ENCODE measurements around the gene DNAAF5. TPM values are rescaled to one million over a fixed set of nuclear protein-coding genes. Genes with fewer than 3 reads are reported as not detected.

Gene DNAAF5
- total and polyA plus RNA-seq, 4 donors = 4.1 to 16.8 (median 14.5) TPM

DNA sequence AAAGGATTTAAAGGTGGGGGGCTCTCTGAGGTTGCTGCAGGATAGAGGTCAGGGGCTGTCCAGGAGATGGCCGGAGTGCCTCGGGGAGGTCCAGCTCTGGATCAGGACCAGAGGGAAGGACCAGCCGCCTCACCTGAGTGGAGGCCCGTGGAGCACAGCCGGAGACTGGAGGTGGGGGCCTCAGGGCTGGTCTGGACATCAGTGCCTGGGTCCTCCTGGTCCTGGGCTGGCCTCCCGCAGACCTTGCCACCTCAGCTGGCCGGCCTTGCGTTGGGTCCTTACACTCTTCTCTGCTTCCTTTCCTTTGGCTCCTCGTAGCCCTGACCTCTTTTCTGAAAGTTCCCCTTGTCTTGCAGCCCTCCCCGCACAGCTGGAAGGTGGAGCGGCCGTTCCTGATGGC, 107.8 kb downstream of the DNAAF5 start:
- ATAC-seq (ENCODE audit: low FRiP score) (no peak), DNase-seq (no peak)
- Histone ChIP-seq H3K27me3 (ENCODE audit: control insufficient read depth in 1 of 2, insufficient read depth in 2 of 2, low read length in 1 of 2) (no peaks in the 10 kb centered on the region), H3K36me3 (ENCODE audit: control insufficient read depth in 1 of 2, insufficient read depth in 2 of 2, low read length in 1 of 2) (no peaks in the 10 kb centered on the region), H3K27ac (ENCODE audit: low read depth in 1 of 2, low read length in 2 of 2) (peak overlapping the region; percentile 45 to 95), H3K9me3 (ENCODE audit: control insufficient read depth, low read length) (no peaks in the 10 kb centered on the region), H3K4me3 (ENCODE audit: low read length in 2 of 2) (no peak overlapping the region), H3K4me1 (ENCODE audit: control insufficient read depth in 1 of 2, insufficient read depth in 2 of 2, low read length in 2 of 2) (peaks cover 0 to 4% of the 10 kb centered on the region in 2 donors)
- intact Hi-C loops (cut with DNase I) = loop anchor here in 1 of 2 donors (5.0 kb wide), 1 partner anchor 33 kb away; no protein-coding TSS in a partner anchor
- WGBS, 2 donors = 74% methylated on average over 12 of the region's 12 CpGs

DNA sequence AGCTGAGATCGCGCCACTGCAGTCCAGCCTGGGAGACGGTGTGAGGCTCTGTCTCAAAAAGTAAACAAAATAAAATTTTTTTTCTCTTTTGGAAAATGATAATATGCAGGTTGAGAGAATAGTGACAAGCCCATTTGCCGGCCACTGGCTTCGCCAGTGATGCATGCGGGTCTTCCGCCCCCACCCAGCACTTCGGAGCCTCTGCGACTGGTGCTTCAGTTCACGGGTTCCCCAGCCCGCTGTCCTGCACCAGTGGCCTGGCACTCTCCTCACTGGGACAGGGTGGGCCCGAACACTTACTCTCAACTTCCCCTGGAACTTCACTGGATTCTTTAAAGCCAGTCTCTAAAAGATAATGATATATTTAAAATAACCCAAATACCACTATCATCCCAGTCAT, 108.5 kb downstream of the DNAAF5 start:
- H3K4me3 ChIP-seq (ENCODE audit: low read length in 2 of 2) = no peak overlapping the region
- no peaks in the 10 kb centered on the region for H3K9me3 ChIP-seq (ENCODE audit: control insufficient read depth, low read length)
- H3K27ac ChIP-seq (ENCODE audit: low read depth in 1 of 2, low read length in 2 of 2) = no peak overlapping the region
- peaks cover 0 to 4% of the 10 kb centered on the region in 2 donors for H3K4me1 ChIP-seq (ENCODE audit: control insufficient read depth in 1 of 2, insufficient read depth in 2 of 2, low read length in 2 of 2)
- 92 to 93% methylated on average over 12 of the region's 12 CpGs for WGBS, 2 donors
- H3K36me3 ChIP-seq (ENCODE audit: control insufficient read depth in 1 of 2, insufficient read depth in 2 of 2, low read length in 1 of 2) = no peaks in the 10 kb centered on the region
- DNase-seq = no peak
- H3K27me3 ChIP-seq (ENCODE audit: control insufficient read depth in 1 of 2, insufficient read depth in 2 of 2, low read length in 1 of 2) = no peaks in the 10 kb centered on the region
- ATAC-seq (ENCODE audit: low FRiP score) = no peak
- intact Hi-C loops (cut with DNase I) = loop anchor here (5.0 kb wide), 1 partner anchor 48 kb away; no protein-coding TSS in a partner anchor

DNA sequence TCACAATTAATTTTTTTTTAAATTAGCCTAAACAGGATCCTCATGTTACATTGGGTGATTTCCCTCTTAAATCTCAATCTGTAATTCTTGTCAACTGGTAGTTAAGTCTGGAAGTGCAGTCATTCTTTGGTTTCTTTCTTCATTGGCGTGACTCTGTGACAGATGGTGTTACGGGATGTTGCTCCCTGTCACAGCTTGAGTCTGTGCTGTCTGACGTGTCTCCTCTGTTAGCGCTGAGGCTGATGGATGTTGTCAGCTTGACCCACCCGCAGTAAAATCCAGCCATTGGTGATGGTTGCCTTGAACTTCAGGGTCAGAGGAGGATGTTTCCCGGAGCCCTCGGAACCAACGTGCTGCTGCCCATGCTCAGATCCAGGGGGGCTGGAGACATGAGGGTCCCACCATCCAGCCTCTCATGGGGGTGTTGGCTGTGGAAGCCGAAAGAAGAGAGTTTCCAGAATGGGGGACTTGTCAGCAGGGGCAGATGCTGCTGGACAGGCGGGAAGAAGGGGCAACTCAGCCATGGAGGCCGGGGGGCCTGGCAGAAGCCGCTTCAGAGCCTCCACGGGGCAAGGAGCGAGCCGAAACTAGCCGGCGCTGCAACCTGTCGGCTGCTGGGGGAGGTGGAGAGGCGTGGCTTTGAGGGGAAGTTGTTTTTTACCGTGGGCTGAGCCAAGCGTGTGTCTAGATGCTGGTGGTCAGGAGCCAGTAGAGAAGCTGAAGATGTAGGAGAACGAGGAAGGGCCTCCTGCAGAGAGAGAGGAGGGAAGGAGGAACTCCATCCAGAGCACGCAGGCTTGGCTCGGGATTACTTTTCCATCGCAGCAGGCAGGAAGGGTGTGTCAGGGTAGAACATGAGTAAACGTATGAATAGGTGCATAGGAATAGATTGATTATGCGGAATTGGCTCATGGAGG, 109.2 kb downstream of the DNAAF5 start:
- Histone ChIP-seq H3K9me3 (ENCODE audit: control insufficient read depth, low read length) (no peaks in the 10 kb centered on the region), H3K27me3 (ENCODE audit: control insufficient read depth in 1 of 2, insufficient read depth in 2 of 2, low read length in 1 of 2) (no peaks in the 10 kb centered on the region), H3K27ac (ENCODE audit: low read depth in 1 of 2, low read length in 2 of 2) (peak overlapping the region; percentile 15 to 68), H3K4me1 (ENCODE audit: control insufficient read depth in 1 of 2, insufficient read depth in 2 of 2, low read length in 2 of 2) (peaks cover 0 to 2% of the 10 kb centered on the region in 2 donors), H3K4me3 (ENCODE audit: low read length in 2 of 2) (no peak overlapping the region), H3K36me3 (ENCODE audit: control insufficient read depth in 1 of 2, insufficient read depth in 2 of 2, low read length in 1 of 2) (peaks cover 0 to 3% of the 10 kb centered on the region in 2 donors)
- no peak for DNase-seq
- 65 to 68% methylated on average over 27 of the region's 27 CpGs for WGBS, 2 donors
- intact Hi-C loops (cut with DNase I) = loop anchor here (2.0 to 5.0 kb wide), 2 partner anchors 39 to 48 kb away; no protein-coding TSS in a partner anchor
- ATAC-seq (ENCODE audit: low FRiP score) = no peak

Other genes with a start within 250 kb of the DNAAF5 start
- gene PDGFA, start 206.9 kb upstream of the DNAAF5 start, total RNA-seq = 100 to 1,000 TPM; 114 to 174 TPM
- gene PDGFA, start 206.9 kb upstream of the DNAAF5 start, polyA plus RNA-seq = 10 to 100 TPM; 28.9 to 61.1 TPM
- 10 to 100 TPM in 1 of 2 donors, 1 to 10 TPM in 1; 6.6 to 13.7 TPM for gene PRKAR1B, start 582 bp downstream of the DNAAF5 start, total RNA-seq
- 10 to 100 TPM; 14.5 to 16.2 TPM for gene PRKAR1B, start 582 bp downstream of the DNAAF5 start, polyA plus RNA-seq
- 100 to 1,000 TPM; 200 to 236 TPM for gene SUN1, start 105.8 kb downstream of the DNAAF5 start, total RNA-seq
- 100 to 1,000 TPM in 1 of 2 donors, 10 to 100 TPM in 1; 36.3 to 120 TPM for gene SUN1, start 105.8 kb downstream of the DNAAF5 start, polyA plus RNA-seq
- gene GET4, start 149.9 kb downstream of the DNAAF5 start, total RNA-seq = 10 to 100 TPM; 19.9 to 22.7 TPM
- gene GET4, start 149.9 kb downstream of the DNAAF5 start, polyA plus RNA-seq = 10 to 100 TPM; 16.5 to 58.3 TPM
- 10 to 100 TPM; 10.8 to 11.9 TPM for gene ADAP1, start 228.0 kb downstream of the DNAAF5 start, total RNA-seq
- gene ADAP1, start 228.0 kb downstream of the DNAAF5 start, polyA plus RNA-seq = 10 to 100 TPM in 1 of 2 donors, 1 to 10 TPM in 1; 4.3 to 16.9 TPM
- gene COX19, start 248.8 kb downstream of the DNAAF5 start, total RNA-seq = 10 to 100 TPM; 10.8 to 17.0 TPM
- gene COX19, start 248.8 kb downstream of the DNAAF5 start, polyA plus RNA-seq = 1 to 10 TPM; 3.1 to 6.7 TPM

Data from aorta (tissue), 5 donors.